Activated T-cell treated with anti-CD3 and anti-CD28 coated beads for 4 hours (primary cell): ENCODE measurements around the gene SLC30A3.

Experiments
- DNase-seq: peaks from one replicate; pipeline ENCODE4 v3.0.0-alpha.2; 2020

SLC30A3 gene

GRCh38 chr2:27222407-27222806, 40.4 kb downstream of the SLC30A3 start:
- no peak for DNase-seq

- DNase-seq, result no peak
These were observed 41.7 kb downstream of the SLC30A3 start for GRCh38 chr2:27221166-27221565.

GRCh38 chr2:27220091-27220490, 42.8 kb downstream of the SLC30A3 start:
- no peak for DNase-seq

GRCh38 chr2:27219091-27219490, 43.8 kb downstream of the SLC30A3 start:
- no peak for DNase-seq

GRCh38 chr2:27218614-27219013, 44.2 kb downstream of the SLC30A3 start:
- no peak for DNase-seq

- peak; percentile 82 for DNase-seq
These were observed 45.4 kb downstream of the SLC30A3 start, which contains the start of gene CAD for GRCh38 chr2:27217173-27218121. TSS of gene CAD (plus strand) at chr2:27217369. CDS start at chr2:27217552, 183 bp downstream.

- DNase-seq, result no peak
These were observed 46.3 kb downstream of the SLC30A3 start for GRCh38 chr2:27216416-27217137.

- DNase-seq, result no peak
These were observed 47.9 kb downstream of the SLC30A3 start for GRCh38 chr2:27214941-27215340.

- DNase-seq, result peak; percentile 32
These were observed 50.0 kb downstream of the SLC30A3 start for GRCh38 chr2:27212626-27213471.

- peak; percentile 80 for DNase-seq
These were observed 50.8 kb downstream of the SLC30A3 start, which contains the start of the genes ATRAID and SLC5A6 for GRCh38 chr2:27211943-27212625. TSS of gene ATRAID (plus strand) at chr2:27212041. CDS start at chr2:27212369, 328 bp downstream. TSS of gene SLC5A6 (minus strand) at chr2:27212268. CDS start at chr2:27207650, 4,618 bp downstream.

GRCh38 chr2:27211241-27211942, 51.5 kb downstream of the SLC30A3 start:
- DNase-seq, result no peak

- DNase-seq, result no peak
These were observed 53.0 kb downstream of the SLC30A3 start for GRCh38 chr2:27209621-27210401.

GRCh38 chr2:27208486-27209050, 54.3 kb downstream of the SLC30A3 start:
- no peak for DNase-seq

- DNase-seq, result no peak
These were observed 56.5 kb downstream of the SLC30A3 start for GRCh38 chr2:27206346-27206745.

GRCh38 chr2:27205206-27205605, 57.6 kb downstream of the SLC30A3 start:
- DNase-seq, result no peak

- DNase-seq, result no peak
These were observed 58.3 kb downstream of the SLC30A3 start for GRCh38 chr2:27204566-27204965.

GRCh38 chr2:27203741-27204140, 59.1 kb downstream of the SLC30A3 start:
- DNase-seq, result no peak
